ENCODE data around the gene RABEPK. TPM values are rescaled to one million over a fixed set of nuclear protein-coding genes. Genes with fewer than 3 reads are reported as not detected.

Gene RABEPK
- 28.9 and 29.7 TPM in 2 replicates for total RNA-seq (2021)
- percentile 65 among the genes with signal in this experiment for Bru-seq, nascent RNA
- percentile 57 among the genes with signal in this experiment for BruChase-seq, experiment 1, labeled RNA remaining after a 2-hour chase
- BruChase-seq, experiment 2, labeled RNA remaining after a 6-hour chase: percentile 67 among the genes with signal in this experiment
- long read RNA-seq, transcript RABEPK-201 (8 exons, 1,313 nt): minor isoform, 10 of 116 reads
- long read RNA-seq, transcript RABEPK-204 (9 exons, 1,466 nt): major isoform, 37 of 116 reads
- long read RNA-seq, transcript RABEPK-202 (8 exons, 1,504 nt): minor isoform, 28 of 116 reads
- long read RNA-seq, partial matches to known transcripts: 22 of 116 reads
- long read RNA-seq, other reads (novel, unspliced or antisense): 19 of 116 reads

GRCh38 chr9:125200216-125201047 lies at the start of gene RABEPK:
RABEPK (plus strand) TSS chr9:125200542; CDS start chr9:125203014, 2,472 bp downstream.
- H3K27ac ChIP-seq: peak within 1 kb of the TSS; percentile 54
- ChIA-PET POLR2A (ENCODE audit: unreplicated experiment) (interaction anchor here (0.6 to 1.0 kb wide), 4 partner anchors 30 to 200 kb away, joined by 3 to 6 read pairs (median 4); no protein-coding TSS in a partner anchor), CTCF (interaction anchor here (1.2 kb wide), 1 partner anchor 348 kb away, joined by 3 read pairs; no protein-coding TSS in a partner anchor)
- peak within 1 kb of the TSS; percentile 65 for H3K4me3 ChIP-seq
- peak; percentile 83 to 96 for DNase-seq
- TF ChIP-seq CTCF (conservative IDR thresholded peaks at IDR 0.05) (no peak), EZH2 (IDR thresholded peaks at IDR 0.05; ENCODE audit: low read depth) (no peak)
- H3K4me2 ChIP-seq: peak within 1 kb of the TSS; percentile 77
- no peaks in the 10 kb centered on the region for H3K27me3 ChIP-seq (ENCODE audit: insufficient read depth, low read depth)
- H3K79me2 ChIP-seq (ENCODE audit: low read depth): peaks cover 12% of the 10 kb centered on the region
- H3K9me3 ChIP-seq (ENCODE audit: insufficient read depth, low read depth): no peaks in the 10 kb centered on the region
- peaks cover 24% of the 10 kb centered on the region; the same call in 1 of the 2 replicates for H3F3A ChIP-seq (ENCODE audit: insufficient read depth, low read depth)
- H4K20me1 ChIP-seq (ENCODE audit: insufficient read depth): no peaks in the 10 kb centered on the region
- TSS peak; percentile 87 for BruUV-seq (replicated peaks)
- intact Hi-C loops (cut with micrococcal nuclease; ENCODE audit: unreplicated experiment): loop anchor here (1.0 to 5.0 kb wide), 4 partner anchors 11 to 428 kb away; partner anchors contain the start of genes HSPA5, NR6A1 and PPP6C
- peak within 1 kb of the TSS; percentile 83 for H2AFZ ChIP-seq
- H3K36me3 ChIP-seq (ENCODE audit: low read depth): peaks cover 8% of the 10 kb centered on the region; the same call in 1 of the 2 replicates
- H3K4me1 ChIP-seq (replicated peaks; ENCODE audit: insufficient read depth): peaks cover 7% of the 10 kb centered on the region
- H3K9me2 ChIP-seq (ENCODE audit: insufficient read depth): no peaks in the 10 kb centered on the region

GRCh38 chr9:125151730-125152129 lies 48.6 kb upstream of the RABEPK start:
- TF ChIP-seq CTCF (conservative IDR thresholded peaks at IDR 0.05) (no peak), EZH2 (IDR thresholded peaks at IDR 0.05; ENCODE audit: low read depth) (no peak)
- Histone ChIP-seq H4K20me1 (ENCODE audit: insufficient read depth) (peaks cover 4% of the 10 kb centered on the region; the same call in 1 of the 2 replicates), H3K4me1 (replicated peaks; ENCODE audit: insufficient read depth) (no peaks in the 10 kb centered on the region), H3F3A (ENCODE audit: insufficient read depth, low read depth) (peaks cover 21% of the 10 kb centered on the region; the same call in 1 of the 2 replicates), H2AFZ (no peak overlapping the region), H3K27me3 (ENCODE audit: insufficient read depth, low read depth) (no peaks in the 10 kb centered on the region), H3K9me2 (ENCODE audit: insufficient read depth) (no peaks in the 10 kb centered on the region), H3K36me3 (ENCODE audit: low read depth) (peaks cover 22% of the 10 kb centered on the region), H3K4me3 (no peak overlapping the region), H3K4me2 (no peak overlapping the region), H3K79me2 (ENCODE audit: low read depth) (no peaks in the 10 kb centered on the region), H3K9me3 (ENCODE audit: insufficient read depth, low read depth) (no peaks in the 10 kb centered on the region), H3K27ac (no peak overlapping the region)
- no peak for DNase-seq
- CTCF ChIA-PET: no interaction called here
- intact Hi-C loops (cut with micrococcal nuclease; ENCODE audit: unreplicated experiment): no loop called here
- no TSS peak for BruUV-seq (replicated peaks)
- POLR2A ChIA-PET (ENCODE audit: unreplicated experiment): interaction anchor here (0.9 kb wide), 1 partner anchor 138 kb away, joined by 6 read pairs; no protein-coding TSS in a partner anchor

- TF ChIP-seq EZH2 (IDR thresholded peaks at IDR 0.05; ENCODE audit: low read depth) (no peak), CTCF (conservative IDR thresholded peaks at IDR 0.05) (no peak)
- H3K9me3 ChIP-seq (ENCODE audit: insufficient read depth, low read depth): no peaks in the 10 kb centered on the region
- no peaks in the 10 kb centered on the region for H3K79me2 ChIP-seq (ENCODE audit: low read depth)
- no peak overlapping the region for H3K4me3 ChIP-seq
- peaks cover 8% of the 10 kb centered on the region; the same call in 1 of the 2 replicates for H3F3A ChIP-seq (ENCODE audit: insufficient read depth, low read depth)
- no peak overlapping the region for H3K4me2 ChIP-seq
- no peak overlapping the region for H3K27ac ChIP-seq
- ChIA-PET CTCF (no interaction called here), POLR2A (ENCODE audit: unreplicated experiment) (no interaction called here)
- BruUV-seq (replicated peaks): no TSS peak
- no peak overlapping the region for H2AFZ ChIP-seq
- no peaks in the 10 kb centered on the region for H3K27me3 ChIP-seq (ENCODE audit: insufficient read depth, low read depth)
- no peaks in the 10 kb centered on the region for H3K9me2 ChIP-seq (ENCODE audit: insufficient read depth)
- peaks cover 16% of the 10 kb centered on the region for H3K36me3 ChIP-seq (ENCODE audit: low read depth)
- no peaks in the 10 kb centered on the region for H3K4me1 ChIP-seq (replicated peaks; ENCODE audit: insufficient read depth)
- no peak for DNase-seq
- intact Hi-C loops (cut with micrococcal nuclease; ENCODE audit: unreplicated experiment): no loop called here
- H4K20me1 ChIP-seq (ENCODE audit: insufficient read depth): peaks cover 4% of the 10 kb centered on the region; the same call in 1 of the 2 replicates
Measured at GRCh38 chr9:125153712-125154367, 46.5 kb upstream of the RABEPK start.

All from PC-9 (cell line).